PFSK-1 (cell line): ENCODE results near the gene HDX.

ENCODE experiments used
- POLR2AphosphoS5 ChIP-seq: IDR thresholded peaks from 2 replicates; pipeline ENCODE4 v1.6.1; 2012; ENCODE audit warnings: low read depth, mild to moderate bottlenecking, control low read depth, low read length, moderate library complexity
- TAF1 ChIP-seq: IDR thresholded peaks from 2 replicates; pipeline ENCODE4 v1.6.1; 2012; ENCODE audit warnings: low read length, control low read depth, borderline replicate concordance; ENCODE audit not compliant: insufficient read depth
- TF ChIP-seq, protein P1 (sequence below), 2 experiments: IDR thresholded peaks; 2 replicates each; pipeline versions ENCODE4 v1.6.1 to v1.8.0; 2011 to 2012; ENCODE audit warnings: low read depth in 2 of 2, low read length in 2 of 2, control low read depth in 1 of 2, inconsistent platforms in 1 of 2, mild to moderate bottlenecking in 1 of 2, moderate library complexity in 1 of 2; ENCODE audit not compliant: insufficient read depth in 1 of 2

DNA sequence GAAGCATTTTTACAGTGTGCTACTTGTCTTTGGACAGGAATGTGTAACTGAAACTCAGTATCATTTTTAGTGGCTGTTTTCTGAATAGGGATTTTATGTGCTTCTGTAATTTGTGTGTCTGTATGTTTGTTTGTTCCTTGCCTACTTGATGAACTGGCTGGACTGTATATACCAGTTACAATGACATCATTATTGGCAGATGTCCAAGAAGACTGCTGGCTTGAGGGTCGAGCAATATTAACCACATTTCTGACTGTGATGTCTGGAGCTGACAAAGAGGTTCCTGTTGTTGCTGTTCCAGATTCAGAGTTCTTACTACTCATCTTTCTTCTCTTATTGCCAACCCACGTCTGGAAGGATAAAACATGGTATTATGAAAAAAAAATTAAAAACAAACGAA, 33.0 kb downstream of the HDX start:
- TF ChIP-seq, protein P1, sequence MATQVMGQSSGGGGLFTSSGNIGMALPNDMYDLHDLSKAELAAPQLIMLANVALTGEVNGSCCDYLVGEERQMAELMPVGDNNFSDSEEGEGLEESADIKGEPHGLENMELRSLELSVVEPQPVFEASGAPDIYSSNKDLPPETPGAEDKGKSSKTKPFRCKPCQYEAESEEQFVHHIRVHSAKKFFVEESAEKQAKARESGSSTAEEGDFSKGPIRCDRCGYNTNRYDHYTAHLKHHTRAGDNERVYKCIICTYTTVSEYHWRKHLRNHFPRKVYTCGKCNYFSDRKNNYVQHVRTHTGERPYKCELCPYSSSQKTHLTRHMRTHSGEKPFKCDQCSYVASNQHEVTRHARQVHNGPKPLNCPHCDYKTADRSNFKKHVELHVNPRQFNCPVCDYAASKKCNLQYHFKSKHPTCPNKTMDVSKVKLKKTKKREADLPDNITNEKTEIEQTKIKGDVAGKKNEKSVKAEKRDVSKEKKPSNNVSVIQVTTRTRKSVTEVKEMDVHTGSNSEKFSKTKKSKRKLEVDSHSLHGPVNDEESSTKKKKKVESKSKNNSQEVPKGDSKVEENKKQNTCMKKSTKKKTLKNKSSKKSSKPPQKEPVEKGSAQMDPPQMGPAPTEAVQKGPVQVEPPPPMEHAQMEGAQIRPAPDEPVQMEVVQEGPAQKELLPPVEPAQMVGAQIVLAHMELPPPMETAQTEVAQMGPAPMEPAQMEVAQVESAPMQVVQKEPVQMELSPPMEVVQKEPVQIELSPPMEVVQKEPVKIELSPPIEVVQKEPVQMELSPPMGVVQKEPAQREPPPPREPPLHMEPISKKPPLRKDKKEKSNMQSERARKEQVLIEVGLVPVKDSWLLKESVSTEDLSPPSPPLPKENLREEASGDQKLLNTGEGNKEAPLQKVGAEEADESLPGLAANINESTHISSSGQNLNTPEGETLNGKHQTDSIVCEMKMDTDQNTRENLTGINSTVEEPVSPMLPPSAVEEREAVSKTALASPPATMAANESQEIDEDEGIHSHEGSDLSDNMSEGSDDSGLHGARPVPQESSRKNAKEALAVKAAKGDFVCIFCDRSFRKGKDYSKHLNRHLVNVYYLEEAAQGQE (IDR thresholded peaks at IDR 0.05; ENCODE audit: insufficient read depth in 1 of 2, low read depth in 2 of 2, low read length in 2 of 2) = no peak
- TF ChIP-seq TAF1 = no peak
- no peak for TF ChIP-seq POLR2AphosphoS5
